DMS114 treated with DMSO at 0.1 percent for 48 hours (cell line): Measurements from ENCODE around the gene TMEM266.

Experiments used
- DNase-seq: peaks from one replicate; lab custom pipeline; 2025; ENCODE audit not compliant: unreplicated experiment; lab: John Stamatoyannopoulos, UW

The TMEM266 gene

DNA sequence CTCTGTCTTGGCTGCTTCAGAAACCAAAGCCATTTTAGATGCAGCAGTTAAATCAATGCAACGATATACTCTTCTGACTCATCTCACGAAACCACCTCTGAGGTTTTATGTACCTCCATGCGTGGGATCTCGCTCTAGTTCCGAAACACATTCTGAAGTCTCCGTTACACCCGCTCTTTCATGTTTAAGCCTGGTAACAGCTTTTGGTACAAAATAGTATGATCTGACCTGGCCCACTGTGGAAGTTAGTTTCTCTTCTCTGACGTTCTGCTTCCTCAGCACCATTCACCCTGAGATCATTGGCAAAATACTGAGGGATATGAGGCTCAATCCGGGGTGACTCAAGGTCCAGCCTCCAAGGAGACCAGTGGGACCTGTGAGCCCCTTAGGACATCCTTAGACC is 121.9 kb downstream of the TMEM266 start:
- no peak for DNase-seq

DNA sequence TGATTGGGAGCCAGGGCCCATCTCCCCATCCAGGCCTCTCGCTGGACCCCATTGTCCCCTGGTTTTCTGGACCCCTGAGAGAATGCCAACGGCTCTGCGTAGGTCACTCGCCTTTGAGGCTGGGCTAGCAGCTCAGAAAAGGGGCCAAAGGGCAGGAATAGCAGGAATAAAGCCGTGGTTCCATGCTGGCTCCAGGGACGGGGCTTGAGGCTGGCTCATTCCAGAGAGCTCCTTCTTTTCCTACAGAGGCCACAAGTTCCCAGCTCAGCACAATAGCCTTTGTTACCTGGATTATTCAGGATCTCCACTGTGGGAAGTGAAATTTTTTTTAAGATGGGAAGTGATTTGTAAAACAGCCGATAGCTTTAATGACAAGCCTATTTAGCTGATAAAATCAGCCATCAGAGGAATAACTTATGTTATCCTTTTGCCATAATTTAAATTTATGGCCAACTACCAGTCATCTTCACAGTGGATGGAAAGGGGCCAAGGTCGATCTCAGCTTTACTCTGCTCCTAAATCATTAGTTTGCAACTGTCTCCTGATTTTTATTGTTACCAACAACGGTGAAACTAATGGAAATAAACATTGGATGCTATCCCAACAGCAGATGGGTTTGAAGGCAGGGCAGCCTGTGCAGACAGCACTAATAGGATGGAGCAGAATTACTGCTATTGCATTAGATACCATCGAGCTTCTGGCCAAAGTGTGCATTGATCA is 124.3 kb downstream of the TMEM266 start:
- no peak for DNase-seq

DNA sequence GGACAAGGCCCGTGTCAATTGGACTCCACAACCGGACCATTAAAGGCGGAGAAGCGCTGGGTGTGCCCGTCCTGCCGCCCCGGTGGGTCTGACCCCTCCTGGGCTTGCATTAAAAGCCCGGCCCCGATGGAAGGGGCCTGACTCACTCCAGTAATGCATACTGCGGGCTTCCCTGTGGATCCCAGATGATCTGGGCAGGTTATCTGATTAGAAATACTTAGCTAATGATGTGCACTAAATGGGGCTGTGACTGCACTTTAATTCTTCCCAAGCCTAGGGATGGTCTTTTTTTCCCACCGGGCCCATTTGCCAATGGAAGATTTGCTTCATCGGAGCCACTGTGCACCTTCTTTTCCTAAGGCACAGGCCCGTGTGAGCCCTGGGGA is 124.9 kb downstream of the TMEM266 start:
- DNase-seq = no peak

DNA sequence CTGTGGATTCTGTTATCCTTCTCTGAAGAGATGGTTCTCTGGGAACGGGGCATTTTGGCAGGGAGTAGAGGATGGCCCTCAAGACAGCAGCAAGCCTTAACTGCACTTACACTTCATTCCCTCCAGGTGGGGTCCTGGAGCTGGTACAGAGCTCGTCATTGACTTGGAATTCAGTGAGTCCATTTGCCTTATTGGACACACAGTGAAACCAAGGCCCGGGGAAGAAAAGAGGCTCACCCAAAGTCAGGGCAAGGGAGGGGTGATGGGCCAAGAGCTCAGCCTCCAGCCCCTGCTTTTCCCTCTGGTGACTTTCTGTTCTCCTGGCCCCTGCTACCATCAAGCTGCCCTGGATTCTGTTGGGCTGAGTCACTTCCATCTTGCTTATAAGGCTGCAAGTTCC is 125.9 kb downstream of the TMEM266 start:
- DNase-seq = no peak

DNA sequence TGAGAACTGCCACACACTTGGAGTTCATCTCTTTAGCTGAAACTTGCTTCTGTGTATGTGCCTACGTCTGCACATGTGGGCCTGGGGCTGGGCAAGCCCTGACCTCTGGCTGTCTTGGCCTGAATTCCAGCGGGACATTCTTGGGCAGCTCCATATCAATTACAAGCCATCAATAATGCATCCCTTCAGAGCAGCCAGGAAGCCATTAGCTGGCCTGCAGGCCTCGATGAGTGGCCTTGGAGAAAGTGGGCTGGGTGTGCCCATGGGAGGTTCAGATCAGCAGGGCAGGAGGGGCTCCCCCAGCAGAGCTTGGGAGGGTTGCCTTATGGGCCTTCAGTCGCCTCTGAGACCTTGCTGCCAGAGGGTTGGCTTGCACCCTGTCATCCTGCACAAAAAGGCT is 127.4 kb downstream of the TMEM266 start:
- no peak for DNase-seq

DNA sequence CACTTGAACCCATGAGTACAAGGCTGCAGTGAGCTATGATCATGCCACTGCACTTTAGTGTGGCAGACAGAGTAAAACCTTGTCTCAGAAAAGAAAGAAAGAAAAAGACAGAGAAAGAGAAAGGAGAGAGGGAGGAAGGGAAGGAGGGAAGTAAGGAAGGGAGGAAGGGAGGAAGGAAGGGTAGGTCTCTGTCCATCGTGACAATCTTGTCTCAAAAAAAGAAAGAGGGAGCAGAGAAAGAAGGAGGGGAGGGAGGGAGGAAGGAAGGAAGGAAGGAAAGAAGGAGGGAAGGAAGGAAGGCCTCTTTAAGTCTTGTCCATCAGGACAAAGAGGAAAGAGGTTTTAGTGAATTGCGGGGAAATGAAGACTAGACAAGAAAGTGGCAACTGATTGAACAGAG is 129.3 kb downstream of the TMEM266 start:
- no peak for DNase-seq

DNA sequence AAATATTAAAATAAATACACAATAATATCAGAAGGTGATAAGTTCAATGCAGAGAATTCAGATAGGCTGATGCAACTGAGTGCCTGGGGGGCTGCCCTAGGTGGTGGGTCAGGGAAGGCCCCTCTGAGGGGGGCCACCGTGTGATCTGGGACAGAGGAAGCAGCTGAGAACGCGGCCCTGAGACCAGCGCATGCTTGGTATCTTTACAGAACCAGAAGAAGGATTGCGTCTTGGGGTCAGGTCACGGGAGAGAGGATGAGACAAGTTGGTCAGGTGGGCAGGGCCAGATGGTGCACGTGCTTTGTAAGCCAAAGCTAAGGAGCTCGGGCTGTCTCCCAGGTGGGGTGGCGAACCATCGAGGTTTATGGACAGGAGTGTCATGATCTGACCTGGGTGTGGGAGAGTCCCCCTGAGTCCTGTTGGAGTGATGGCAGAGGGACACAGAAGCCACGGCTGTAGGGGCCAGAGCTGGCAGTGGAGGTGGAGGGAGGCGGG is 130.3 kb downstream of the TMEM266 start:
- no peak for DNase-seq

DNA sequence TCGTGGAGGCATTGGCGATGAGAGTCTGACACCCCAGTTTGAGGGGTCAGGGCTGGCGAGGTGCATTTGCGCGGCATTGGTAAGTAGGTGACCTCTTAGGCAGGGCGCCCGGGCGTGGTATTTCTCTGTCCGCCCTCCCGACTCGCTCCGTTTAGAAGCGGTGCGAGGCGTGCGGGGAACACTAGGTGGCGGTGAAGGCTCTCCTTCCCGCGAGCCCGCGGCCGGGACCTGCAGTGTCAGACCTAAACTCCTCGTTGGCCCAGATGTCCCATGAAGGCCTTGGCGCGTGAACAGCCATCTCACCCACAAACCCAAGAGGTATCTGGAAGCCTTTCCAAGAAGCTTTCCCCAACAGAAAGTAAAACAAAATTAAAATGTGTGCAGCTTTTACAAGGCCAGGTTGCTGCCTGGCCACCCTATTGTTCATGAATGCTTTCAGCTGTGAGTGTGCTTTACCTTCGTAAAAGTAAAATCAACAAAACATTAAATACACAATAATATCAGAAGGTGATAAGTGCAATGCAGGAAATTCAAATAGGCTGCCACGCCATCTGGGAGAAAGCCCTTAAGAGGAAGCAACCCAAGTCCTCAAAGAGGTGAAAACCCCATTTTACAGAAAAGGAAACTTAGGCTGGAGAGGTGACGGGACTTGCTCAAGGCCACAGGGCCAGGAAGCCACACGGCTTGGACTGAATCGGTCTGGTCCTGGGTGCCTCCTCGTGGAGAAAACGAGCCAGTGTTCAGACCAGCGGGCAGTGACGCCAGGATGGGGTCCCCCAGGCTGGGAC is 131.2 kb downstream of the TMEM266 start:
- peak; percentile 76 for DNase-seq

DNA sequence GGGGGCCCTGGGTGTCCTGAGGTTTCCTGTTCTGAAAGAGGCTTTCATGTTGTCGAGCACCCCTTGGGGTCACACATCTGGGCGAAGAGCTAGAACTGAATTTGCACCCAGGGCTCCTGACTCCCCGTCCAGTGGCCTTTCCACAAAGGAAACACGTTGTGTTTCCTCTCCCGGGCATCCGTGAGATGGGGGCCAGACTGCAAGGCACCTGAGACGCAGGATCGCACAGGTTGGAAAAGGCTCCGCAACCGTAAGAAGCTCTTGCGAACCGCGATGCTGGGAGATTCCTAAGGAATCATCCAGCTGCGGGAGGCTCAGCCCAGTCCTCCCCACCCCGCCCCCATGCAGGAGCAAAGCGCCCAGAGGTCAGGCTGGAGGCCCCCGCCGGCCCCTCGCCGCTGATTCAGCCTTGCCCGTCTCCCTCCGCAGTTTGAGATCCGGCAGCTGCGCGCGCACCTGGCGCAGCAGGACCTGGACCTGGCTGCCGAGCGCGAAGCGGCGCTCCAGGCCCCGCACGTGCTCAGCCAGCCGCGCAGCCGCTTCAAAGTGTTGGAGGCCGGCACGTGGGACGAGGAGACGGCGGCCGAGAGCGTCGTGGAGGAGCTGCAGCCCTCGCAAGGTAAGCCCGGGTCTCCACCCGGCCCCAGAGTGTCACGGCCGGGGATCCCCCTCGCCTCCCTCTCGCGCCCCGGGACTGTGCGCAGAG is 131.9 kb downstream of the TMEM266 start:
- no peak for DNase-seq

DNA sequence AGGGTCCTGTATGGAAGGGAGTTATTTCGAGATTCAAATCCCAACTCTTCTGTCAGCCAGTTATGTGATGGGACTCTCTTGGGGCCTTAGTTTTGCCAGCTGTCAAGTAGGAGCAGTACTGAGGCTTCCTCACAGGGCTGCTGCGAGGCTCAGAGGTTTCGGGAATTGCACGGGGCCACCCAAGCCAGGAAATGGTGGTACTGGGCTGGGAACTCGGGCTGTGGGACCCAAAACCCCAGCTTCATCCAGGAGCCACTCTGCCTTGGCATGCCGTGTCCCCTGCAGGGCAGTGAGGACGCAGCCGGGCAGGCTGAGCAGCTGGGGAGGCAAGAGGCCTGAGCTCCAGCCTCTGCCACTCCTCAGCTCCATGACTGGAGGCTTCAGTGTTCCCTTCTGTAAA is 132.9 kb downstream of the TMEM266 start:
- no peak for DNase-seq

DNA sequence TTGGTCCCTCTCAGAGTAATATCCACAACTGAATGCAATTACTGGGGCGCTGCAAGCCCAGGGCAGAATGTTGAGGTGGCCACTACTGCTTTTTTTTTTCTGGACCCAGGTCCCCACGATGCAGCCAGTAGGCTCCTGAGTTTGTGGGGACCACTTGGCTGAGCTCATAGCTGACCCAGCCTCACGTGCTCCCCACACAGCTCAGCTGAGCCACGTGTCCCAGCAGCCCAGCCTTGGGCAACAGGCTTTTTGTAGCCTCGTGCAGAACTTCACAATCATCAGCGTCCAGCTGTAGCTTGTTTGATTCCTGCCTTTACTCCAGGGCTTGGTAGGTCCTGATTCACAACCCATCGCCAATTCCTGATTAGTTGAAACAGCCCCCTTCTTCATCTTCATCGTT is 134.1 kb downstream of the TMEM266 start:
- DNase-seq = no peak

DNA sequence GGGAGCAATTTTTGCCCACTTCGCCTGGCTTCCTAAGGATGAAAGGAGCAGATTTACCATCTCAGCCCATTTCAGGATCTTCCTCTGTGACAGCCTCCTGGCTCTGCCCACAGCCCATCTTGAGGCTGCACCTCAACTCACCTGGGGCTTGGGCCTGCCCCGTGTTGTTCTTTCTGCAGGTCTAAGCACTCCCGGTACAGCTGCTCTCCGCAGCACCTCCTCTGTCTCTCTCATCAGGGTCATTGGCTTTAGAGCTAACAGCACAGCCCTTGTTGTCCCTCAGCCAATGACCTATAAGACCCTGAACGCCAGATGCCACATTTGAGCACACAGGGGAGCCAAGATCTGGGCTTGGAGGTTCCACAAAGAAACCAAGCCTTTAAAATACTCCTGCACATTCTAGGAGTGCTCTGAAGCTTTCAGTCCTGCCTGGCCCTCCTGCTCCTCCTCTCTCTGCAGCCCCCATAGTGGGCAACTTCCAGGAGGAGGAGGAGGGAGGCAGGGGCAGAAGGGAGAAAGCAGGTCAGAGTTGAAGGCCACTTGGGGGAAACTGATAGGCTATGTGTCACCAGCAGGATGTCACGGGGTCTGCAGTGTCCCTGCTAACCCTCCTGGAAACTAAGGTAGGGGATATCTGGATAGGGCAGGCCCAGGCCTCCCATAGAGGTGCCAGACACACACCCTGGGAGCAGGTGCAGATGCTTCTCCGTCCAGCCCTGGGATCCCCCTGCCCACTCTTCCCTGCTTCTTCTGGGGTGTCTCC is 135.9 kb downstream of the TMEM266 start:
- DNase-seq = no peak

DNA sequence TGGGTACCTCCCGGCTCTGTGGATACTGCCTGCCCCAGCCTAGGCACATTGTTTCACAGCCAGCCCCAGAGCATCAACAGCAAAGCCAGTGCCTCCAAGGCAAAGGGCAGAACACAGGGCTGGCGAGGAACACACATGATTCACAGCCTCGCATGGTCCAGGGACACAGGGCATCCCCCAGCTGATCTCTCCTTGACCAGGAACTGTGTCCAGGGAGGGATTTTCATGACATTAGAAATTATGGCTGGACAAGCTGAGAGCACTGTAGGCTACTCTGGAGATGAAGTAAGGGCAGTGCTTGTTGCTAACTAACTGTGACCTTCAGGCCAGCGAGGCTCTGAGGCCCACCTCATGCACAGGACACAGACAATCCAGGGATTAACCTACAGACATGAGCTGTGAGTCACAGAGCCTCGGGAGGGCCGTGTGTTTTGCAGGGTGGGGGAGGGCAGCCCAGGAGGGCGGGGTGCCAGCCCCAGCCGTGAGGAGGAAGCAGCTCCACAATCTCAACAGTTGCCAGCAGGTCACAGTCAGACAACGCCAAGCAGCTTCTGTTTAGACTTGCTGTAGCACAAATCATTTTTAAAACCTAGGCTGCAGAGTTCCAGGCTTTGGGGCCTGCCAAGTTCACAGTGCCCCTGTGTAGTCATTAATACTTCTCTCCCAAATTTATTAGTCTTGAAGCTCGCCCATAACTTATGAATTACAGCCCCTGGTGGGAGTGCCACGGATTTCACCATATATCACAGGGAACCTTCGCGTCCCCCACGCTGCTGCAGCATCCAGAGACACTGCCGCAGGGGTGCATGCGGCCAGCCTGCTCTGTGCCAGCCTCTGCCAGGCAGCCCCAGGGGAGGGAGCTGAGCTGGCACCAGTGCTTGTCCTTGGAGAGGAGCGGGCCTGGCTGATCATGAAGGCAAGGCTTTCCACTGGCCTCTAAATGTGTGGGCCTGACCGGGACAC is 136.8 kb downstream of the TMEM266 start:
- no peak for DNase-seq

DNA sequence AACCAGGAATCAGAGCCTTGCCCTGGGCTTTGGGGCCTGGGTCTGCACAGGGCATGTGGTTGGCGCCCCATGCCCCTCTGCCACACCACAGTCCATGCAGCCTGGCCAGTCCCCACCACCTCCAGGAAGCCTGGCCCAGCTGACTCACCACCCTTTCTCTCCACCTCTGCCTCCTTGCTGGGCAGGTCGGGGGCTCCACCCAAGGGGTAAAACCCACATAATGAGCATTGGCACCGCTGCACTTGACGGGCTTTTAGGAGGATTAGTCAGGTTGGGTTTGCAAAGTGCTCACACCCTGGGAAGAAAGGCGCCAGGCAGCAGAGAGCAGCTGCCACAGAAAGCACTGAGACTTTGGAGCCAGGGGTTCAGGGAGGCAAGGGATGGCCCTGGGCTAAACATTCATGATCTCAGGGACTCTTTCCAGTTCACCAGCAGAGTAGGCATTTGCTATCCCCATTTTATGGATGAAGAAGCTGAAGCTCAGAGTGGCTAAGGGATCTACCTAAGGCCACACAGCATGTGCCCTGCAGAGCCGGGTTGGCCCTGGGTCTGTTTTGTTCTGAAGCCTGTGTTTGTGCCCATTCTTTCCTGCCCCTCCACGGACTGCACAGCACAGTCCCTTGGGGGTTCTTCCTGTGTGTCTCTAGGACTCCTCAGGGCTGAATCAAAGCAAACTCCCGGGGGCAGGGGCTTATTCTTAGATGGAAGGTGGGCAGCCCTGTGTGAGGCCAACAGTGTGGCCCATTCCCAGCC is 138.1 kb downstream of the TMEM266 start:
- DNase-seq = no peak

DNA sequence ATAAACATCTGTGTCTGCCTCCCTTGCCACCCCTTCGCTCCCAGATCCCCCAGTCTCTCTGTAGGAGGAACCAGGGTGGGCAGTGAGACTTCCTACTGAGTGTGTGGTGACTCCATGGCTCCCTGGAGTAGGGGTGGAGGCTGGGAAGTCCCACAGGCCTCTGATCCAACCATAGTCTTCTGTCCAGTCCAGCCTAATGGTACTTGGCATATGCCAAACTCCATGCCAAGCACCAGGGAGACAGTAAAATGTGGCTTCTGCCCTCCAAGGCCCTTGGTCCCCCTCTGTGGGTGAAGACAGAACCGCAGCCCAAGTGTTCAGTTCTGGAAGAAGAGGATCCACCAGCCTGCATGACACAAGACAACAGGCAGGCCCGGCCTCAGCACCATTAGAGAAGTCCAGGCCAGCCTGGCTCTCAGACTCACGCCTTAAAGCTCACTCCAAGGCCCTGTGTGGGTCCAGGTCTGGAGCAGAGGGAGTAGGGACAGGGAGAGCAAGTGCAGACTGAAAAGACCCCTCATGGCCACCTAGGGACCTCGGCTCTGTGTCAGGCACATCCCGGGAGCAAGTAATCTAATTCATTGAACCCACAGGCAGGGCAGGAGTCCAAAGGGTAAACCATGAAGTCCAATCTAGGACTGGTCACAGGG is 138.8 kb downstream of the TMEM266 start:
- no peak for DNase-seq

DNA sequence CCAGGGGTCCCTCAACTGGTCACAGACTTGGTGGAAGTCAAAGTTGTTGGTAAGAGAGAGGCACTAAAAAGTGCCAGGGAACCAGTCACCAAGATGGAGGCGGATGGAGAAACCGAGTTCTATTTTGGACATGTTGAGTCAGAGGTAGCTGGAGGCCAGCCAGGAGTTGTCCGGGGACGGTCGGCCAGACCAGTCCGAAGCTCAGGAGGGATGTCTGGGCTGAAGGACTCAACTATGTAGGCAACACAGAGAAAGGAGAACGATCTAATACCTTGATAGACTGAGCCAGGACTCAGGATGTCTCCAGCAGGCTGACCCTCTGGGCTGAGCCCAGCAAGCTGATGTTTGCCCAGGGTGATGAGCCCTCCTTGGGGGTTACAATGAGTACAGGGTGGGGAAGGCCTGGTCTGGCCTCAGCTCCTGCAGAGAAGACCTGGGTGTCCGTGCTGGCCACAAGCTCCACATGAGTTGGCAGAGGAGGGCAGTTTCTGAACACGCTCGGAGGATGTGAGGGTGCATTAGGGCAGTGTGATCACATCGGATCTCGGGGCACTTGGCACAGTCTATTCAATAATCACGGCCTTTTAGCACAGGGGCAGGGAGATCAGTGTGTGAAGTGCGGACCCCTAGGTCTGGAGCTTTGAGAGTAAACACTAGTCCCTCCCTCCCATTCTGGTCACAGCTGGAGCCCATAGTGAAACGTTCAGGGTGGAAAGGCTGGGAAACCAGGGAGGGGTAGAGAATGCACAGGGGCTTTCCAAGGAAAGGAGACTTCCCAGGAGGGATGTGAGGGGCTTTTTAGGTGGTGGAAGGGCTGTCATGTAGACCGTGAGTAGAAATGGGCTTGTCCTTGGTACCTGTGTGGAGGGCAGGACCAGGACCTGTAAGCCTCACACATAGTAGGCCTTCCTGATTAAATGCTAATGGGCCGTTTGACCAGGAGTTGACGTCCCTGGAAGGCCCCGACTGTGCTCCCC is 139.6 kb downstream of the TMEM266 start:
- no peak for DNase-seq

DNA sequence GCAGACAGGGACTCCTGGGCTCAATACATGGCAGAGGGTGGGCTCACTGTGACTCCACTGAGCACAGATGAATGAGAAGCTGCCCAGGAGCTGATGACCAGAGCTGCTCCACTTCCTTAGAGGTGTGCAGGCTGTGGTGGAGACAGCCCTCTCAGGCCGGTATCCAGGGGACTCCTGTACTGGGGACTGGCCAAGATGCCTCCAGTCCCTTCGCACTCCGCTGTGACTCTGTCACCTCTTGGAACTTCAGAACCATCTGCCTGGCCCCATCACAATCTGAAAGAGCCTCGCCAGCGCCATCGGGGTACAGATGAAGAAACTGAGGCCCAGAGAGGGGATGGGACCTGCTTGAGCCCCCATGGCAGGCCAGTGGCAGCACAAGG is 140.3 kb downstream of the TMEM266 start:
- DNase-seq = no peak

DNA sequence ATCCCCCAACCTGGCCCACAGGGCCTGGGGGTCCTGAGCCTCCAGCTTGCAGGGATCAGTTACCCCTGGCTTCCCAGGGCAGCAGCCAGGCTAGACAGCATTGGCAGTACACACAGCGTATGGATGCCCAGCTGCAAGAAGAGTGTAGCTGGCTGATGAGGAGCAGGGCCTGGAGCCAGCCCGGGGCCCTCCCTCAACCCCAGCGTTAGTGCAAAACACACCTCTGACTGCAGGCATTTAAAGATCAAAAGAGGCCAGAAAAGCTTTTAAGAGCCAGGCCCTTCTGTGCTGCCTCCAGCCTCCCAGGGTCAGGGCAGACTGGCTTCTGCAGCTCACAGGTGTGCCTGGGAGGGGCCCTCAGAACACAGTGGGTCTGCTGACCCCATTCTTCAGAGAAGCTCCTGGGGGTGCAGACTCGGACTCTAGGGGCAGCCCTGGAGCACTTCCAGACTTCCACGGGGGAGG is 140.9 kb downstream of the TMEM266 start:
- no peak for DNase-seq
